HEK293T (cell line): ENCODE results near the gene MAST2.

ENCODE experiments used
- BHLHE40 ChIP-seq: fragments of 450-650 bp; IDR thresholded peaks from 2 replicates; pipeline ENCODE4 v1.6.1; 2016; ENCODE audit warnings: mild to moderate bottlenecking, moderate library complexity, borderline replicate concordance
- CTBP1 ChIP-seq: fragments of 450-650 bp; IDR thresholded peaks from 2 replicates; pipeline ENCODE4 v1.6.1; 2016; ENCODE audit warnings: borderline replicate concordance
- ELF4 ChIP-seq: fragments of 450-650 bp; IDR thresholded peaks from 2 replicates; pipeline ENCODE4 v1.6.1; 2017; ENCODE audit warnings: antibody characterized with exemption
- FOXK2 ChIP-seq: fragments of 450-650 bp; IDR thresholded peaks from 2 replicates; pipeline ENCODE4 v1.6.1; 2016; ENCODE audit warnings: mild to moderate bottlenecking
- FOXM1 ChIP-seq: fragments of 450-650 bp; IDR thresholded peaks from 2 replicates; pipeline ENCODE4 v1.6.1; 2017; ENCODE audit warnings: mild to moderate bottlenecking, borderline replicate concordance
- HDGF ChIP-seq: fragments of 450-650 bp; IDR thresholded peaks from 2 replicates; pipeline ENCODE4 v1.6.1; 2017; ENCODE audit warnings: antibody characterized with exemption, borderline replicate concordance
- LEF1 ChIP-seq: fragments of 450-650 bp; IDR thresholded peaks from 2 replicates; pipeline ENCODE4 v1.6.1; 2017; ENCODE audit warnings: mild to moderate bottlenecking, borderline replicate concordance
- PKNOX1 ChIP-seq: fragments of 450-650 bp; IDR thresholded peaks from 2 replicates; pipeline ENCODE4 v1.6.1; 2016
- SP1 ChIP-seq: fragments of 450-650 bp; IDR thresholded peaks from 2 replicates; pipeline ENCODE4 v1.6.1; 2017
- SUZ12 ChIP-seq: fragments of 450-650 bp; IDR thresholded peaks from 2 replicates; pipeline ENCODE4 v1.6.1; 2016; ENCODE audit warnings: mild to moderate bottlenecking
- TARDBP ChIP-seq: fragments of 450-650 bp; IDR thresholded peaks from 2 replicates; pipeline ENCODE4 v1.6.1; 2016
- ZNF384 ChIP-seq: fragments of 450-650 bp; IDR thresholded peaks from 2 replicates; pipeline ENCODE4 v1.6.1; 2016

GRCh38 chr1:45762291-45762690 lies 41.1 kb upstream of the MAST2 start:
- no peak for TF ChIP-seq CTBP1
- no peak for TF ChIP-seq ZNF384
- TF ChIP-seq SP1: no peak
- no peak for TF ChIP-seq SUZ12
- no peak for TF ChIP-seq LEF1
- TF ChIP-seq FOXM1: no peak
- no peak for TF ChIP-seq TARDBP
- no peak for TF ChIP-seq ELF4
- TF ChIP-seq FOXK2: no peak
- no peak for TF ChIP-seq PKNOX1
- TF ChIP-seq HDGF: no peak
- TF ChIP-seq BHLHE40: no peak
